ENCODE results near the gene AGO3. TPM values are rescaled to one million over a fixed set of nuclear protein-coding genes. Genes with fewer than 3 reads are reported as not detected.

Gene AGO3
- total RNA-seq, 1 donor from 2014 or later: 31.1 TPM

- intact Hi-C loops (cut with micrococcal nuclease): no loop called here
Measured at GRCh38 chr1:36118447-36119204, 187.7 kb downstream of the AGO3 start.

- intact Hi-C loops (cut with micrococcal nuclease): no loop called here
Measured at GRCh38 chr1:36119456-36119855, 188.6 kb downstream of the AGO3 start.

Other genes with a start within 250 kb of the AGO3 start
- gene C1orf216, start 212.2 kb upstream of the AGO3 start, total RNA-seq: 17.6 and 20.8 TPM in 2 replicates
- 50.3 and 51.1 TPM in 2 replicates for gene CLSPN, start 161.1 kb upstream of the AGO3 start, total RNA-seq
- 16.6 and 18.9 TPM in 2 replicates for gene AGO4, start 123.1 kb upstream of the AGO3 start, total RNA-seq
- gene AGO1, start 47.9 kb upstream of the AGO3 start, total RNA-seq: 25.7 and 26.4 TPM in 2 replicates
- 0.12 TPM in 1 of 2 replicates, not detected in the other for gene TEKT2, start 153.0 kb downstream of the AGO3 start, total RNA-seq
- gene ADPRS, start 157.8 kb downstream of the AGO3 start, total RNA-seq: 24.9 and 27.6 TPM in 2 replicates
- not detected in 2 replicates for gene COL8A2, start 194.1 kb downstream of the AGO3 start, total RNA-seq
- gene TRAPPC3, start 218.4 kb downstream of the AGO3 start, total RNA-seq: 62.8 and 65.8 TPM in 2 replicates
- gene MAP7D1, start 225.1 kb downstream of the AGO3 start, total RNA-seq: 256 and 260 TPM in 2 replicates

All from T-helper 1 cell treated with Interleukin-12 subunit alpha and Interleukin-12 subunit beta and Interleukin-4 antibody, amounts not matched to agents 30 ng/mL and 1 ng/mL, for 36 hours (primary cell).